ENCODE results near the gene EFNA1. TPM values are rescaled to one million over a fixed set of nuclear protein-coding genes. Genes with fewer than 3 reads are reported as not detected.
A peak's percentile ranks its signal among the peaks of the same experiment; 100 is the strongest.

EFNA1 gene
- total and polyA plus RNA-seq, 2 of the 13 experiments (the other 11 are each of a cell fraction or from before 2014, with no cell fraction given): 81.8 to 874 TPM

DNA sequence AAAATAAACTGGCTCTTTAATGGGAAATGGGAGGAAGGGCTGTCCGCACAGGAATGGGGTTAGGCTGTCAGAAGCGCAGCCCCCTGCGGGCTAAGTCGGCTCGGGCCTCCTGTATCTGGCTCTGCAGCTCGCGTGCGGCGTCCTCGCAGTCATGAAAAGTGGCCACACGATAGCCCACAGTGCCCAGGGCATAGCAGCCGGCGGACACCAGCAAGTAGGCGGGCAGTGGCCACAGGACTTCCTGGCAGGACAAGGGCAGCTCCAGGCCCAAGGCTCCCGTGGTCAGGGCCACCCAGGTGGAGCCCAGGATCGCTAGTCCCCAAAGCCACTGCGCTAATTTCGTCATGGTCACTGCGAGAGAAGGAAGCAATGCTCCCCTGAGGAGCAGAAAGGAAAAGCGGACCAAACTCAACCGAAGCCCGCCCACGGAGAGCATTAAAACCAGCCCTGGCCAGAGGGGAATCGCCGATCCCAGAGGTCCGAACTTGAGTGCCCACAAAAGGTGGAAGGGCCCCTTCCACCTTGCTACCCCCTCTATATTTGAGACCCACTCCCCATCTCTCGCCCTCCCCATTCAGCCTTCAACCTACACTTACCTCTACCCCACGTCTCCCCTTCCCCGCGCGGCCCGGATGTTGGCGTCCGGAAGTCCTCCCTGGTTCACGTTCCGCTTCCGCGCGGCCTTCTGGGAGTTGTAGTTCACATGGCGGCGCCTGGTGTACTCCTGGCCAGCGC lies 12.4 kb downstream of the EFNA1 start, which contains the start of gene DPM3 (continued):
- TF ChIP-seq ZNF562 (CRISPR knock-in tag; IDR thresholded peaks at IDR 0.05; ENCODE audit: borderline replicate concordance): no peak
- TF ChIP-seq, protein P1, sequence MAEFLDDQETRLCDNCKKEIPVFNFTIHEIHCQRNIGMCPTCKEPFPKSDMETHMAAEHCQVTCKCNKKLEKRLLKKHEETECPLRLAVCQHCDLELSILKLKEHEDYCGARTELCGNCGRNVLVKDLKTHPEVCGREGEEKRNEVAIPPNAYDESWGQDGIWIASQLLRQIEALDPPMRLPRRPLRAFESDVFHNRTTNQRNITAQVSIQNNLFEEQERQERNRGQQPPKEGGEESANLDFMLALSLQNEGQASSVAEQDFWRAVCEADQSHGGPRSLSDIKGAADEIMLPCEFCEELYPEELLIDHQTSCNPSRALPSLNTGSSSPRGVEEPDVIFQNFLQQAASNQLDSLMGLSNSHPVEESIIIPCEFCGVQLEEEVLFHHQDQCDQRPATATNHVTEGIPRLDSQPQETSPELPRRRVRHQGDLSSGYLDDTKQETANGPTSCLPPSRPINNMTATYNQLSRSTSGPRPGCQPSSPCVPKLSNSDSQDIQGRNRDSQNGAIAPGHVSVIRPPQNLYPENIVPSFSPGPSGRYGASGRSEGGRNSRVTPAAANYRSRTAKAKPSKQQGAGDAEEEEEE (CRISPR knock-in tag; IDR thresholded peaks at IDR 0.05; ENCODE audit: borderline replicate concordance): no peak

DNA sequence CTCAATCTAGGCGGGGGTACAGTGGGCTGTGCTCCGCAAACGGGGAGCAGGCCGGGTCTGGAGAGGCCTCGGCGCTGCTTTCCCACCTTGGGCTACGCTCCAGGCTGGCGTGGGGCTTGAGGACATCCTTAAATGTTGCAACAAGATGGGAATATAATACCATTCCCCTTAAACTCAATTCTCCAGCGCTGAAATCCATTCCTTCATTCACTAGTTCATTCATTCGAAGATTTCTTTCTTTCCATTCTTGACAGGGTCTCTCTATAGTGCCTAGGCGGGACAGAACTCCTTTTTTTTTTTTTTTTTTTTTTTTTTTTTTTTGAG lies 12.9 kb downstream of the EFNA1 start:
- H4K20me1 ChIP-seq (ENCODE audit: insufficient read depth, low read length): no peaks in the 10 kb centered on the region
- CTCF ChIA-PET (ENCODE audit: low intra/inter-chr PET ratio, low total read pairs): interaction anchor here (1.1 kb wide), 1 partner anchor 47 kb away, joined by 3 read pairs; no protein-coding TSS in a partner anchor
- DNase-seq (ENCODE audit: low spot score) (no peak), FAIRE-seq (no peak), ATAC-seq (no peak)
- BruUV-seq (replicated peaks): no TSS peak
- peaks cover 28% of the 10 kb centered on the region for H3K79me2 ChIP-seq (ENCODE audit: insufficient read depth, low read length)
- H3K9ac ChIP-seq (ENCODE audit: insufficient read depth, low read depth, low read length): peak overlapping the region; percentile 83; the same call in 1 of the 2 replicates
- peak overlapping the region; percentile 96 for H3K4me2 ChIP-seq (ENCODE audit: low read depth, low read length)
- no peak overlapping the region for H3K27ac ChIP-seq (ENCODE audit: extremely low read length, insufficient read depth, low read length)
- POLR2A ChIA-PET: interaction anchor here (1.0 to 7.4 kb wide), 4 partner anchors 10 to 32 kb away, joined by 5 to 144 read pairs (median 8); partner anchors contain the start of genes EFNA1 and KRTCAP2
- WGBS (ENCODE audit: low lambda C conversion rate): 10% methylated on average over 9 of the region's 11 CpGs
- peaks cover 0 to 7% of the 10 kb centered on the region in 2 experiments; a peak in 1 of 5 replicates for H3K36me3 ChIP-seq (replicated peaks in 1 of 2; ENCODE audit: control insufficient read depth in 1 of 2, insufficient read depth in 2 of 2, low read length in 2 of 2)
- peaks cover 39% of the 10 kb centered on the region for H3K4me1 ChIP-seq (ENCODE audit: insufficient read depth, low read length)
- H2AFZ ChIP-seq (ENCODE audit: low read length): peak overlapping the region; percentile 82
- no peaks in the 10 kb centered on the region; a peak in 1 of 5 replicates for H3K27me3 ChIP-seq (ENCODE audit: control insufficient read depth in 1 of 2, insufficient read depth in 2 of 2, low read length in 2 of 2)
- in situ Hi-C loops (cut with HindIII; ENCODE audit: extremely low pct_ligation_motif_present, low pct_unique_long_range_greater_than_20kb) (no loop called here), intact Hi-C loops (cut with micrococcal nuclease; ENCODE audit: unreplicated experiment) (loop anchor here (1.0 kb wide), 1 partner anchor 46 kb away; no protein-coding TSS in a partner anchor)
- peak overlapping the region; percentile 67 to 97 (median 86); a peak in 5 of 6 replicates for H3K4me3 ChIP-seq (replicated peaks in 1 of 3; ENCODE audit: insufficient read depth in 1 of 3, low read depth in 2 of 3, low read length in 3 of 3)
- H3K9me3 ChIP-seq (ENCODE audit: low read length): no peaks in the 10 kb centered on the region
- TF ChIP-seq FOXM1 (CRISPR knock-in tag; IDR thresholded peaks at IDR 0.05): no peak
- no peak for TF ChIP-seq TP53 (CRISPR knock-in tag; conservative IDR thresholded peaks at IDR 0.05)
- TF ChIP-seq, protein P2, sequence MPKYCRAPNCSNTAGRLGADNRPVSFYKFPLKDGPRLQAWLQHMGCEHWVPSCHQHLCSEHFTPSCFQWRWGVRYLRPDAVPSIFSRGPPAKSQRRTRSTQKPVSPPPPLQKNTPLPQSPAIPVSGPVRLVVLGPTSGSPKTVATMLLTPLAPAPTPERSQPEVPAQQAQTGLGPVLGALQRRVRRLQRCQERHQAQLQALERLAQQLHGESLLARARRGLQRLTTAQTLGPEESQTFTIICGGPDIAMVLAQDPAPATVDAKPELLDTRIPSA (CRISPR knock-in tag; IDR thresholded peaks at IDR 0.05; ENCODE audit: borderline replicate concordance): no peak
- TF ChIP-seq BCL6 (CRISPR knock-in tag; IDR thresholded peaks at IDR 0.05): no peak
- TF ChIP-seq ZBTB42 (CRISPR knock-in tag; IDR thresholded peaks at IDR 0.05): no peak
- TF ChIP-seq, protein P3, sequence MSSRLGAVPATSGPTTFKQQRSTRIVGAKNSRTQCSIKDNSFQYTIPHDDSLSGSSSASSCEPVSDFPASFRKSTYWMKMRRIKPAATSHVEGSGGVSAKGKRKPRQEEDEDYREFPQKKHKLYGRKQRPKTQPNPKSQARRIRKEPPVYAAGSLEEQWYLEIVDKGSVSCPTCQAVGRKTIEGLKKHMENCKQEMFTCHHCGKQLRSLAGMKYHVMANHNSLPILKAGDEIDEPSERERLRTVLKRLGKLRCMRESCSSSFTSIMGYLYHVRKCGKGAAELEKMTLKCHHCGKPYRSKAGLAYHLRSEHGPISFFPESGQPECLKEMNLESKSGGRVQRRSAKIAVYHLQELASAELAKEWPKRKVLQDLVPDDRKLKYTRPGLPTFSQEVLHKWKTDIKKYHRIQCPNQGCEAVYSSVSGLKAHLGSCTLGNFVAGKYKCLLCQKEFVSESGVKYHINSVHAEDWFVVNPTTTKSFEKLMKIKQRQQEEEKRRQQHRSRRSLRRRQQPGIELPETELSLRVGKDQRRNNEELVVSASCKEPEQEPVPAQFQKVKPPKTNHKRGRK (CRISPR knock-in tag; IDR thresholded peaks at IDR 0.05): no peak
- no peak for TF ChIP-seq NFKBIZ (CRISPR knock-in tag; IDR thresholded peaks at IDR 0.05)
- TF ChIP-seq NRL (CRISPR knock-in tag; IDR thresholded peaks at IDR 0.05; ENCODE audit: borderline replicate concordance): 0 out of 2 replicates have a peak, but pooled peaks have one; percentile 38
- no peak for TF ChIP-seq ZNF3 (CRISPR knock-in tag; IDR thresholded peaks at IDR 0.05)
- TF ChIP-seq, protein P4, sequence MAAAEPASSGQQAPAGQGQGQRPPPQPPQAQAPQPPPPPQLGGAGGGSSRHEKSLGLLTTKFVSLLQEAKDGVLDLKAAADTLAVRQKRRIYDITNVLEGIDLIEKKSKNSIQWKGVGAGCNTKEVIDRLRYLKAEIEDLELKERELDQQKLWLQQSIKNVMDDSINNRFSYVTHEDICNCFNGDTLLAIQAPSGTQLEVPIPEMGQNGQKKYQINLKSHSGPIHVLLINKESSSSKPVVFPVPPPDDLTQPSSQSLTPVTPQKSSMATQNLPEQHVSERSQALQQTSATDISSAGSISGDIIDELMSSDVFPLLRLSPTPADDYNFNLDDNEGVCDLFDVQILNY (CRISPR knock-in tag; conservative IDR thresholded peaks at IDR 0.05): no peak
- TF ChIP-seq KLF16 (CRISPR knock-in tag; IDR thresholded peaks at IDR 0.05): no peak
- TF ChIP-seq GTF3A (CRISPR knock-in tag; conservative IDR thresholded peaks at IDR 0.05): no peak
- TF ChIP-seq ZMAT3 (CRISPR knock-in tag; conservative IDR thresholded peaks at IDR 0.05): no peak; the same call in 1 of the 2 replicates
- TF ChIP-seq, protein P5, sequence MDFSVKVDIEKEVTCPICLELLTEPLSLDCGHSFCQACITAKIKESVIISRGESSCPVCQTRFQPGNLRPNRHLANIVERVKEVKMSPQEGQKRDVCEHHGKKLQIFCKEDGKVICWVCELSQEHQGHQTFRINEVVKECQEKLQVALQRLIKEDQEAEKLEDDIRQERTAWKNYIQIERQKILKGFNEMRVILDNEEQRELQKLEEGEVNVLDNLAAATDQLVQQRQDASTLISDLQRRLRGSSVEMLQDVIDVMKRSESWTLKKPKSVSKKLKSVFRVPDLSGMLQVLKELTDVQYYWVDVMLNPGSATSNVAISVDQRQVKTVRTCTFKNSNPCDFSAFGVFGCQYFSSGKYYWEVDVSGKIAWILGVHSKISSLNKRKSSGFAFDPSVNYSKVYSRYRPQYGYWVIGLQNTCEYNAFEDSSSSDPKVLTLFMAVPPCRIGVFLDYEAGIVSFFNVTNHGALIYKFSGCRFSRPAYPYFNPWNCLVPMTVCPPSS (IDR thresholded peaks at IDR 0.05): no peak

Data from HepG2 (cell line).